HG02981 (cell line): Measurements from ENCODE around the gene LITAF.
A peak's percentile ranks its signal among the peaks of the same experiment; 100 is the strongest.
"Not testable (repeated sequence)": the region's sequence is repeated elsewhere in the genome, so short reads cannot be mapped to it uniquely, and the experiment has no call there.

ENCODE experiments used
- ATAC-seq: cut with Tn5 transposase; IDR thresholded peaks from one replicate; pipeline ENCODE4 v1.9.1; 2021; ENCODE audit warnings: mild to moderate bottlenecking, moderate library complexity; ENCODE audit not compliant: unreplicated experiment

LITAF gene

DNA sequence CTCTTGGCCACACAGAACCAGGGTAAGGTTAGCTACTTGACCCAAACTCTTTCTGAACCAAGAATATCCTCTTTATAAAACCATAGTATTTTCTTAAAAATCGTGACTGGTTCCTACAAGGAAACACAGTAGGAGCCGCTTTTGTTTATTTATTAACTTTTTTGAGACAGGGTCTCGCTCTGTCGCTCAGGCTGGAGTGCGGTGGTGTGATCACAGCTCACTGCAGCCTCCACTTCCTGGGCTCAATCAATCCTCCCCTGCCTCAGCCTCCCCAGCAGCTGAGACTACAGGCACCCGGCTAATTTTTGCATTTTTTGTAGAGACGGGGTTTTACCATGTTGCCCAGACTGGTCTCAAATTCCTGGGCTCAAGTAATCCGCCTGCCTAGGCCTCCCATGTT, 14.7 kb upstream of the LITAF start:
- no peak for ATAC-seq

DNA sequence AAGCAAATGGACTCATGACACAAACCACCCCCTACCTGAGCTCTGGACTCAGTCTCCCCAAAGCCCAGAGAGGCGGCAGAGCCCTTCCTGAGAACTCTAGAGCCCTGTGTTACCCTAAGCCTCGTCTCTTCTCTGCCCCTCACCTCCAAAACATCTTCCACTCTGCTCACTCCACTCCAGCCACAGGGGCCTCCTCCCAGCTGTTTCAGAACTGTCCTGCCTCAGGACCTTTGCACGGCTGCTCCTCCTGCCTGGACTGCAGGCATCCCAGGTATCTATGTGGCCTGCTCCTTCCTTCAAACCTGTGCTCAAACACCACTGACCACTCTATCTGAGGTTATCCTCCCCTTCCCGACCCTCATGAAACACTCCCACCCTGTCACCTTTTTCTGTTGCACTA, 12.9 kb upstream of the LITAF start:
- no peak for ATAC-seq

DNA sequence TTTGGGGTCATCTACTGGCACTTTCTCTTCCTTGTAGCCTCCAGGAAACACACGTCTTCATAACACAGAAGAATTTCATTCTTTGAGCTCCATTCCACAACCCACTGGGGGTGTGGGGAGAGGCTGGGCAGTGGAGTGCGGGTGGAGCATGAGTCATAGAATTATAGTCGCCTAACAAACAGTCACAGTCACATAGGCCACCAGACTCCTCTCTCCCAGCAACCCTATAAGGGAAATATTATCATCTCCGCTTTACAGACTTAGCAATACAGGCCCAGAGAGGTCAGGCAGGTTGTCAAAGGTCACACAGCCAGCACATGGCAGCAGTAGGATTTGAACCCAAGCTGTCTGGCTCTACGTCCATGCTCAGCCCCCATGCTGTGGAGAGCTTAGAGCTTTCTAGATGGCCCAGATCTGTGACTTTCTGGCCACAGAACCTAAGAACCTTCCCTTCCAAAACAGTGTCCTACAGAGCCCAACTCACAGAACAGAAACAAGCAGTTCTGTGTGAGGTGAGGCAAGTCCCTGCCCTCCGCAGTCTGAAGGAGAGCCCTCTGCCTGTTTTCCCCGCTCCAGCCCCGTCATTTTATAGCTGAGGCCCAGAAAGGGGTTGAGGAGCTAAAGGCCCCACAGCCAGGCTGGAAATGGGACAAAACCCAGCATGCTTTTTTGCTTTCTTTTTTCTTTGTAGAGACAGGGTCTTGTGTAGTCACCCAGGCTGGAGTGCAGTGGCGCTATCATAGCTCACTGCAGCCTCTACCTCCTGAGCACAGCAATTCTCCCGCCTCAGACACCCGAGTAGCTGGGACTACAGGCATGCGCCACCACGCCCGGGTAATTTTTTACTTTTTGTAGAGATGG, 10.7 kb upstream of the LITAF start:
- ATAC-seq, result no peak

DNA sequence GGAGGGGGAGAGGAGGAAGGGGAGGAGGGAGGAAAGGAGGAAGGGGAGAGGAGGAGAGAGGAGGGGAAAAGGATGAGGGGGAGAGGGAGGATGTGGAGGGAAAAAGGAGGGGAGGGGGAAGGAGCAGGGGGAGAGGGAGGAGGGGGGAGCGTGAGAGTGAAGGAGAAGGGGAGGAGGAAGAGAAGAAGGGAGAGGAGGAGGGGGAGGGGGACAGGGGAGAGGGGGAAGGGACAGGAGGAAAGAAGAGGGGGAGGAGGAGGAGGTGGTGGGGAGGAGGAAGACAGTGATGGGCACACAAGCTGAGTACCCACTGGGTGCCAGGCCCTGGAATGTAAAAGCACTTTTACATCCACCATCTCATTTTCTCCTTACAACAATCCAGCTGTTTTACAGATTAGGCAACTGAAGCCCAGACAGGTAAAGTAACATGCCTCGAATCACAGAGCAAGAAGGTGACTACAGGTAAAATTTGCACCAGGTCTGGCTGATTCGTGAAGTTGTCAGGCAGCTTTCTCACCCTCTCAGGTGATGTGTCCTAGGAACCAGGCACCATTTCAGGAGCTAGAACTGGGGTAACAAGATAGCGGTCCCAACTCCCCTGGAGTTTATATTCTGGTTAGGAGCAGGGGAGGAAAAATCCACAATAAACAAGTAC, 10.0 kb upstream of the LITAF start:
- no peak for ATAC-seq

DNA sequence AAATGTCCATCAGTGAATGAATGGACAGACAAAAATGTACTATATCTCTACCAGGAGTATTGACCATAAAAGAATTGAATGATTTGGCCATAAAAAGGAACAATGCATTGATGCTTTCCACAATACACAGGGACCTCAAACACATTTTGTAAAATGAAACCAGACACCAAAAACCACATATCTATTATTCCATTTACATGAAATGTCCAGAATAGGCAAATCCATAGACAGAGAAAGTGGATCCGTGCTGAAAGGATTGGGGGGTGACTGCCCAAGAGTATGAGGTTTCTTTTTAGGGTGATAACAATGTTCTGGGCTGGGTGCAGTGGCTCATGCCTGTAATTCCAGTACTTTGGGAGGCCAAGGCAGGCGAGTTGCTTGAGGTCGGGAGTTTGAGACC, 6.9 kb upstream of the LITAF start:
- no peak for ATAC-seq

DNA sequence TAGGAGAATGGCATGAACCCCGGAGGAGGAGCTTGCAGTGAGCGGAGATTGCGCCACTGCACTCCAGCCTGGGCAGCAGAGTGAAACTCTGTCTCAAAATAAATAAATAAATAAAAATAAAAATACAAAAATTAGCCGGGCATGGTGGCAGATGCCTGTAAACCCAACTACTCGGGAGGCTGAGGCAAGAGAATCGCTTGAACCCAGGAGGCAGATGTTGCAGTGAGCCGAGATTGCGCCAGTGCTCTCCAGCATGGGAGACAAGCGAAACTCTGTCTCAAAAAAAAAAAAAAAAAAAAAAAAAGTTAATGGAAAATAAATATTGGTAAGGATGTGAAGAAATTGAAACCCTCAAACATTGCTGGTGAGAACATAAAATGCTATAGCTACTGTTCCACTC, 6.4 kb upstream of the LITAF start:
- not testable (repeated sequence) for ATAC-seq

DNA sequence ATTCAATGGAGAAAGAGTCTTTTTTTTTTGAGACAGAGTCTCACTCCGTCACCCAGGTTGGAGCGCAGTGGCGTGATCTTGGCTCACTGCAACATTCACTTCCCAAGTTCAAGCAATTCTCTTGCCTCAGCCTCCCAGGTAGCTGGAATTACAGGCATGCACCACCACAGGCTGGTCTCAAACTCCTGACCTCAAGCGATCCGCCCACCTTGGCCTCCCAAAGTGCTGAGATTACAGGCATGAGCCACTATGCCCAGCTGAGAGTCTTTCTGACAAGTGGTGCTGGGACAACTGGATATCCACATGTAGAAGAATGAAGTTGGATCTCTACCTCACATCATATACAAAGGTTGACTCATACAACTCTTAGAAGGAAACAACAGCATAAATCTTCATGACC, 4.9 kb upstream of the LITAF start:
- ATAC-seq, result not testable (repeated sequence)

DNA sequence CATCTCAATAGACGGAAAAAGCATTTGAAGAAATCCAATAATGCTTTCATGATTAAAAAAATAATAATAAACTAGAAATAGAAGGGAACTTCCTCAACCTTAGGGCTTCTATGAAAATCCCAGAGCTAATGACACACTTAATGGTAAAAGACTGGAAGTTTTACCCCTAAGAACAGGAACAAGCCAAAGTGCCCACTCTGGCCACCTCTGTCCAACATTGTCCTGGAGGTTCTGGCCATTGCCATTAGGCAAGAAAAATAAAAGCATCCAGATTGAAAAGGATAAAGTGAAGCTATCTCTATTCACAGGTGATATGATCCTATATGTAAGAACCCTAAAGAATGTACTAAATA, 2.5 kb upstream of the LITAF start:
- no peak for ATAC-seq

DNA sequence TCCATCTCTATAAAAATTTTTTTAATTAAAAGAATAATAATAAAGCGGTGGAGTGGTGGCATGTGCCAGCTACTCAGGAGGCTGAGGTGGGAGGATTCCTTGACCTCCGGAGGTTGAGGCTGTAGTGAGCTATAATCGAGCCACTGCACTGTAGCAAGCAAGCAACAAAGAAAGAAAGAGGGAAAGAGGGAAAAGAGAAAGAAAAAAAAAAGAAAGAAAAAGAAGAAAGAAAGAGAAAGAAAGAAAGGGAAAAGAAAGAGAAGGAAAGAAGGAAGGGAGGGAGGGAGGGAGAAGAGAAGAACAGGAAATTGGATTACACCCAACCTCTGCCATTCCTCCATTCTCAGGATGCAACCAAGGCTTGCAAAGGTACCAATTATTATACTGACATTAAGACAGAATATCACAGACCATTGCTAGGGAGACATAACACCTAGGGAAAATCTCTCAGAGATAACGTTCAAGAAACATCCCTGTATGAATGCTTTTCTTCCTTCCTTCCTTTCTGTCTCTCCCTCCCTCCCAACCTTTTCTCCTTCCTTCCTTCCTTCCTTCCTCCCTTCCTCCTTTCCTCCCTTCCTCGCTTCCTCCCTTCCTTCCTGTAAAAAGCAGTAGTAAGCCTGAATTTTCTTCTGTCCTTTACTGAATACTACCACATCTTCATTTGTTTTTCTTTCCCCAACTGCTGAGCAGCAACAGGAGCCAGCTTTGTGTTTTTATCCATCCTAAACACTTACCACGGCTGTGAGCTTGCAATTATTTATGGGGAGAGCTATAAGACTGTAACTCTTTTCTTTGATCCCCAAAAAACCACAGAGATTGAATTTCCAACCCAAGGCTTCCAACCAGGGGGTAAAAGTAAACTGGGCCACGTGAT, 1.8 kb upstream of the LITAF start:
- ATAC-seq, result no peak

DNA sequence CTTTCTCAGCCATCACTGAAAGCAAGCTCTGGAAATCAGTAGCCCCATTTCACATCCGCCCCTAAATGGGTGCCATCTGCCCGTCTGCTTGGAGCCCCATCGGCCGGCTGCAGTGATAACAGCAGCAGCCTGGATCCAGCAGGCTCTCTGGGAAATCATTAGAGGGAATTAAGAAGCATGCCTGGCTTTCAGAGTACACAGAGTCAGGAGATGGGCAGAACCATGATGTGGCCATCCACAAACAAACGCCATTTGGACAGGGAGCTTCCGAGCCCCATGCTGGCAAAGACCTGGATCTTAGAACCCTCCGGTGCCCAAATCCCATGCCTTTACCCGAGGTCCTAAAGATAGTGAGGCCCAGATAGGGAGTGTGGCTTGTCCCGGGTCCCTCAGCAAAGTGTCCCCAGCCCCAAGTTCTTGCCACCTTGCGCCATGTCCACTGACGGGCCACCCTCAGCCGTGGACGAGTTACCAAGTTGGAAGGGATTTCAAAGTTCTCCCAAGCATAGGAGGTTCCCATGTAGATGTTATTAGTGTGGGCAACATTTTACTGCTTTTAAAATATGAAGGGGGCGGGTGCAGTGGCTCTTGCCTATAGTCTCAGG, 1.0 kb upstream of the LITAF start:
- ATAC-seq, result no peak

DNA sequence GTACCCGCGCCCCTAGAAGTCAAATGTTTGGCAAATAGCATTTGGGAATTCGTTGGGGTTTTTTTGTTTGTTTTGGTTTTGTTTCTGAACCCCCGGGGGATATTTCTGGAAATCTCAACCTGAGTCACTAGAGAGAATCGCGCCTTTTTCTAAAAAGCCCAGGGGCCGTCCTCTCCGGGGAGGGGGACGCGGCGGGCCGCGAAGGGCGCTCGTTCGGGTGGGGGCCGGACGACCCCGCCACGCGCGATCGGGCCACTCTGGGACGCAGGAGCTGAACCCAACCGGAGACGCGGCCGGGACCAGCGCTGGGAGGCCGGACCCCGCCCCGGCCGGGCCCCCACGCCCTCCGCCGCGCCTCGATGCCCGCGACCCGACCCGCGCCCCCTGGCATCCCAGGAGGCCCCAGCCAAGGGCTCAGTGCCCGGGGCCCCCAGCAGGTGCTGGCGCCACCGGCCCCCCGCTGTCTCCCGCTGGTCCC, 302 bp downstream of the LITAF start:
- ATAC-seq, result peak; percentile 16

DNA sequence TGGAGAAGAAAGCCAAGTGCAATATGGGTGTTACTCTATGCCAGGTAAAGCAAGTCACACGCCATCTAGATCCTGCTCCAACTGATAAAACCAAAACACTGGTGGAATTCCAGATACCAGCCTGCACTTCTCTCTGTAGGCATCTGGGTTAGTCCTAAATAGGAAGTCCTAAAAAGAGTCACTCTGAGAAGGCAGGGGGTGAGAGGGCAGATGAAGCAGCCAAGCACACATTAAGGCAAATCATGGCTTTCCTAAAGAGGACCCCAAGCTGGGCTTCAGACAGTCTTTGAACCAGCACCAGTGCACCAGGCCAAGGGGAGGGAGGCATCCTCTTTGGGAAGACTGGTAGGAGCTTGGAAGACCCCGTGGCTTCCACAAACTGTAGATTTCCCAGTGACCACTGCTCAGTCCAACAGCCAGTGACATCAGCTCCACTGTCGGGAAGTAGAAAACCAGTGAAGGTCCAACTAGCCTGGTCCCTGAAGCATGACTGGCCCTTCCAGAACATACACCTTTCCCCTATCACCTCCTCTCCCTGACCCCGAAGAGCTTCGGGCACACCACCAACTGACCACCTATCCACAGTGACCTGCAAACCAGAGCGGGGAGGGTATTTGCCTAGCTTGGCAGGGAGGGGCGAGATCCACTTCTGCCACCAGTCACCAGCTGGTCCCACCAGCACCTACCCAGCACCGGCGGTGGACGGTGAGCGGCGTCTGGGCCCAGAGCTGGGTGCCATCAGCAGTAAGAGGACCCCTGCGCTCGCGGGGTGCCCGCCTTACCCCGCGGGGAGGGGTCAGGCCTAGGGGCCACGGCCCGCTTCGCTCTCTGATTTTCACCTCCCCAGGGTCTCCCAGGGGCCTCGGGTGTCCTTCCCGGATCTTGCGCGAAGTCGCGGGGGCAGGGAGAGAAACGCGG, 1.0 kb downstream of the LITAF start:
- ATAC-seq, result peak; percentile 9

DNA sequence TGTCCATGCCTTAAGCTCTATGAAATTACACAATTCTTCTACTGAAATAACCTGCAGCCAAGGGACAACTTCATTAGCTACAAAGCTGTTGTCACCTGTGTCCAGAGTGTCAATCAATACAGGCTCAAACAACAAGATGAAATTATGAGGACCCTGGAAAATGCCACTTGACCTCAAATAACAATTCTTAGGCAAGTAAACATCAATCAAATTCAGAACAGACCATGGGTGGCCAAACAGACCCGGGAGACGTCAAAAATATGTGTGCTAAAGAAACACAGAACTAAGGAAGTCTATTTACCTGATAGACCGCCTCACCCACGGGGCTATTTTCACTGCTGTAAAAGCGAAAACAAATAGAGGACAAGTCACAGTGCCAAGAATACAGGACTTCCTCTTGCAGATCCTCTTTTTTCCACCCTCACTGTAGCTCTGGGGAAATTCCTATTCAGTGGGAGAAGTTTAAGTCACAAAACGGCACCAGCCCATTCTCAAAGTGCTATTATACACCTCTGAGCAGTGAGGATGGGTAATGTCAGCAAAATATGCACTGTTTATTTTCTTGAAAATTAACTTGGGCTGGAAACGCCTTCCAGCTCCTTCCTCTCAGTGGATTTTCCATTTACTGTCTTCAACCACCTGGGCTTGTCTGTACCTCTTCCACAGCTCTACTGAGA, 2.7 kb downstream of the LITAF start:
- no peak for ATAC-seq

DNA sequence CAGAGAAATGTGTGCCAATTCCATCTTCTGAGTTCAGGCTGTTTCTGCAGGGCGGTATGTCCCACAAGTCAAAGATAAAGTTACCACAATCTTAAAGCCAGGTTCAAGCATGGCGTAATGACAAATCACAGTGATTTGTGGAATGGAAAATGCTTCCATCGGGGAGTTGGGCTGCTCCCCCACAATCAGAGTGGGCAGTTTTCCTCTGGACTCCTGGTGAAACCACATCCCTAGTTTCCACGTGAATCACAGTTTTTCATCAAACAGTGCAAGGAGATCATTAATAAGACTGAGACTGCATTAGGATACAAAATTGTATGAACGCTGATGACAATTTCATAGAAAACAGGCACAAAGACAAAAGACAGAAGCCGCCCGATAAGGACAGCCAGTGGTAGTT, 3.6 kb downstream of the LITAF start:
- ATAC-seq, result no peak

DNA sequence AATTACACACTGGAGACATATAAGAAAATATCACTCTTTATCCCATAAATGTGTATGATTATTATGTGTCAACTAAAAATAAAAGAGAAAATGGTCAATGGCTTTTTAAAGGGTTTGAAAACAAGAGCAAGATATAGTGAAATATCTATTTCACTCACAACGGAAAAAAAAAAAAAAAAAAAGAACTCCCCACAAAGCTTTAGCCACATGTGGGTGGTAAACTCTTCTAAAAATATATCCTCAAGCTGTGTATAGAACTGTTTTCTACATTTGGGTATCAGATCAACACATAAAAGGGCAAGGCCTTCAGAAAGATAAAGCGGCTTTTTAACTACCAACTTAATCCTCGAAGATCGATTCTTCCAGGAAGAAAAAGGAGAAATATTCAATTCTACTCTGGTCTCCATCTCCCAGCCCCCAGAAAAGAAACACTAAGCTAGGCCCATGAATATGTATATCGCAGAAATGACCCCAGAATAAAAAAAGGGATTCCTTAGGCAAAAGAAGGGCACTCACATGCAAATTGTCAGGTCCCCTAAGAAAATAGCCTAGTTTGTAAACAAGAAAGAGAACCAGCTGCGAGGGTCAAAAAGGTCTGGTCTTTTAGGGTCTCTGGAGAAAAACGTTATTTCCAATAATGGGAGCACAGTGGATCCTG, 4.4 kb downstream of the LITAF start:
- ATAC-seq, result no peak

DNA sequence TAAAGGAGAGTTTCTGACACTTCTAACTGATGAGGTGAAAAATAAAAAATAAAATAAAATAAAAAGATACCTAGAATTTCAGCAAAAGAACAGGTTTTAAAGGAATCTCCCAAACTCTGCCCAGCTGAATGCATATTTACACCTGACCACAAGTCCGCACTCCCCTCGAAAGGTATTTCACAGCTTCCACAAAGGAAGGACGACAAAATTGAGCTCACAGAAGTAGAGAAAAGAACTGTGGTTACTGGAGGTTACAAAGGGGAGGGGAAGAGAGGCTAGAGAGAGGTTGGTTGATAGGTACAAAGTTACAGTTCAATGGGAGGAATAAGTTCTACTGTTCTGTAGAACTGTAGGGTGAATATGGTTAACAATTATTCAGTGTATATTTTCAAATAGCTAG, 5.0 kb downstream of the LITAF start:
- no peak for ATAC-seq

DNA sequence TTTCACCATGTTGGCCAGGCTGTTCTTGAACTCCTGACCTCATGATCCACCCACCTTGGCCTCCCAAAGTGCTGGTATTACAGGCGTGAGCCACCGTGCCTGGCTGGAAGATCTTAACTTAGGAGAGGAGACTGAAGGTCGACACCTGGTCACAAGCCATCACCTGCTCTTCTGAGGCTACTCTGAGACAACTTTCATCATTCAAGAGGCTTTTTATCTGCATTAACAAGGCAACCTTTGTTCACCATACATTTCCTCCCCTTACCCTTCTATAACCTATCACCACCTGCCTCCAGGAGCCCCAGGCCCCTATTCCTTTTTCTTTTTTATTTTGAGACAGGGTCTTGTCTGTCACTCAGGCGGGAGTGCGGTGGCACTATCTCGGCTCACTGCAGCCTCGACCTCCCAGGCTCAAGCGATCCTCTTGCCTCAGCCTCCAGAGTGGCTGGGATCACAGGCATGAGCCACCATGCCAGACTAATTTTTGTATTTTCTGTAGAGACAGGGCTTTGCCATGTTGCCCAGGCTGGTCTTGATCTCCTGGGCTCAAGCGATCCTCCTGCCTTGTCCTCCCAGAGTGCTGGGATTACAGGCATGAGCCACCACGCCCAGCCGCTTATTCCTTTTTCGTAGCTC, 6.2 kb downstream of the LITAF start:
- no peak for ATAC-seq

DNA sequence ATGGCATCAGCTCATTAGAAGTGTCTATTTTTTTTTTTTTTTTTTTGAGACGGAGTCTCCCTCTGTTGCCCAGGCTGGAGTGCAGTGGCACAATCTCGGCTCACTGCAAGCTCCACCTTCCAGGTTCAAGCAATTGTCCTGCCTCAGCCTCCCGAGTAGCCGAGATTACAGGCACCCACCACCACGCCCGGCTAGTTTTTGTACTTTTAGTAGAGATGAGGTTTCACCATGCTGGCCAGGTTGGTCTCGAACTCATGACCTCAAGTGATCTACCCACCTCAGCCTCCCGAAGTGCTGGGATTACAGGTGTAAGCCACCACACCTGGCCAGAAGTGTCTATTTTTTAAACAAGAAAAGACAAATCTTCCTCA, 9.4 kb downstream of the LITAF start:
- not testable (repeated sequence) for ATAC-seq
